GM12874 (cell line): ENCODE data around the gene C3orf20.

Experiments
- CTCF ChIP-seq: IDR thresholded peaks from 2 replicates; pipeline ENCODE4 v1.5.1; 2011; ENCODE audit warnings: low read depth, mild to moderate bottlenecking, control low read depth, low read length, moderate library complexity; ENCODE audit not compliant: insufficient read depth

The C3orf20 gene

DNA sequence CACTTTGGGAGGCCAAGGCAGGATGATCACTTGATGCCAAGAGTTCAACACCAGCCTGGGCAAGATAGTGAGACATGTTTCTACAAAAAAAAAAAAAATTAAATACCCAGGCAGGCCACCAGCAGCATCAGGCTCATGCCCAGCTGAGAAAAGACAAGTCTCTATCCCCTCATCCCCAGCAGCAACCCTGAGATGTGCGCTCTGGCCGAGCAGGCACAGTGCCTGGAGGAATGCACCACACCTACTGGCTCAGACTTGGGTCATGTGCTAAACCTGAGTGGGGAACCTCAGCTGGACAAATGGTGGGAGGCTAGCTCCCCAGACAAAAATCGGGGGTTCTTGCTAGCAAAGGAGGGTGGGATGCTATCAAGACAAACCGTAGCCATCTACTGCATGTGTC, 33.6 kb upstream of the C3orf20 start:
- TF ChIP-seq CTCF: no peak

DNA sequence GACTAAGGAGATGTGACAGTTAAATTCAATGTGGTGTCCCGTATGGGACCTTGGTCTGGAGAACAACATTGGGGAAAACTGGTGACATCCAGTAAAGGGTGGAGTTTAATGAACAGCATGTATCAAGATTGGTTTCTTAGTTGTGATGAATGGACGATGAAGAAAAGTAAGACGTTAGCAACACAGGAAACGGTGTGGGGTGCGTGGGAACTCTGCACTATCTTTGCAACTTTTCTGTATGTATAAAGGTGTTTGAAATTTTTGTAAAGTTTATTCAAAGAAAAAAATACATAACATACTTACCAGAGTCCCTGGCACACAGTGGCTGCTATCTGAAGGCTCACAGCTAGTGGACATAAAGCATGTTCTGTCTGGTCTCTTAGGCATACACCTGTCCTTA, 29.5 kb upstream of the C3orf20 start:
- no peak for TF ChIP-seq CTCF

- TF ChIP-seq CTCF: no peak
These were observed 28.8 kb upstream of the C3orf20 start for GRCh38 chr3:14646131-14646573.

DNA sequence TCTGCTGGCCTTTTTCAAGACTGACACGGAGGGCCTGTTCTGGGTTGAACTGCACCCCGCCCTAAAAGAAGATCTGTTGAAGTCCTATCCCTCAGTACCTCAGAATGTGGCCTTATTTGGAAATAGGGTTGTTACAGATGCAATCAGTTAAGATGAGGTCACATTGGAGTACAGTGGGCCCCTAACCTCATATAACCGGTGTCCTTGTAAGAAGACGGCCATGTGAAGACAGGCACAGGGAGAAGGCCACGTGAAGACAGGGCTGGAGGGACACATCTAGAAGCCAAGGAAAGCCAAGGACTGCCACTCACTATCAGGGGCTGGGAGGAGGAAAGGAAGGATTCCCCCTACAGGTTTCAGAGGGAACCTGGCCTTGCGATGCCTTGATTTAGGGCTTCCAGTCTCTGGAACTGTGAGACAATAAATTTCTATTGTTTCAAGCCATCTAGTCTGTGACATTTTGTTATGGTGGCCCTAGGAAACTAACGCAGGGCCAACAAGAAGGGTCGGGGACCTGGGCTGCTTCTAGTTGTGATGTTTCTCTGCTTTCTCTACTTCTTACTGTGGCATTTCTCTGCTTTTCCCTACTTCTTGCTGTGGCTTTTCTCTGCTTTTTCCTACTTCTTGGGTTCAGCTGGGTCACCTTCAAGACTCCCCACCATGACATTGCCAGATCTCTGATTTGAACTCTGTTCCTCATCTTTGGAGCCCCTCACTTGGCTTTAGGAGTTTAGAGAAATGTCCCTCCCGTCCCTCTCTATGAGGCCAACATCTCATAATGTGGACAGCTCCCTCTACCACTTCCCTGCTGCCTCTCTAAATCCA, 28.1 kb upstream of the C3orf20 start:
- TF ChIP-seq CTCF: no peak

- TF ChIP-seq CTCF: no peak
These were observed 26.7 kb upstream of the C3orf20 start for GRCh38 chr3:14647976-14648955.

DNA sequence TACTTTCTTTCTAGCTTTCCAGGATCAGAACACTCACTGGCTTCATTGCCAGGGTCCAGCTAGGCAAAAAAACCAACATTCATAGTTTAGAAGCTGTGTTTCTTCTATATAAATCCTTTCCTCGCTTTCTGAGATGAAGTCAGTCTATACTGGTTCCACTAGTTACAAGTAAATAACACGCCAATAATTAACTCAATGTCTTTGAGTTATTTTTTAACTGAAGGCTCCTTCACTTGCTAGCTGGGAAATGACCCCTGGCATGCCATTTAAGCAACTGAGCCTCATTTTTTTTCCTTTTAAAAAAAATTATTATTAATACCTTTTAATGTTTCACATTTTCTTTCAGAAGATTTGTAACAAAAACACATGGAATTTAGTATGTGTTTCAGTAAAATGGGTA, 25.5 kb upstream of the C3orf20 start:
- TF ChIP-seq CTCF: no peak

DNA sequence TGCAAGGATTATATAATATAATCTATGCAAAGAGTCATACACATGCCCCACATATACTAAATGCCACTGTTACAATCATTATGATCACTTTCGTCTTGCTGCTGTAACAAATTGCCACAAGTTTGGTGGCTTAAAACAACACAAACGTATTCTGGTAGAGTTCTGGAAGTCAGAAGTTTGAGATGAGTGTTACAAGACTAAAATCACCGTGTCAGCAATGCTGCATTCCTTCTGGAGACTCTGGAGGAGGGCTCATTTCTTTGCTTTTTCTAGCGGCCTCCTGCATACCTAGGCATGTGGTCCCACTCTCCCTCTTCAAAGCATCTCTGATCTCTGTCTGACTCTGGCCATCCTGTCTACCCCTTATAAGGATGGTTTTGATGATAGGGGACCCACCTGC, 24.7 kb upstream of the C3orf20 start:
- no peak for TF ChIP-seq CTCF
